ENCODE data around the gene PARD3. TPM values are rescaled to one million over a fixed set of nuclear protein-coding genes. Genes with fewer than 3 reads are reported as not detected.

PARD3 gene
- total RNA-seq, 1 experiment from 2014 or later, result 154 TPM

DNA sequence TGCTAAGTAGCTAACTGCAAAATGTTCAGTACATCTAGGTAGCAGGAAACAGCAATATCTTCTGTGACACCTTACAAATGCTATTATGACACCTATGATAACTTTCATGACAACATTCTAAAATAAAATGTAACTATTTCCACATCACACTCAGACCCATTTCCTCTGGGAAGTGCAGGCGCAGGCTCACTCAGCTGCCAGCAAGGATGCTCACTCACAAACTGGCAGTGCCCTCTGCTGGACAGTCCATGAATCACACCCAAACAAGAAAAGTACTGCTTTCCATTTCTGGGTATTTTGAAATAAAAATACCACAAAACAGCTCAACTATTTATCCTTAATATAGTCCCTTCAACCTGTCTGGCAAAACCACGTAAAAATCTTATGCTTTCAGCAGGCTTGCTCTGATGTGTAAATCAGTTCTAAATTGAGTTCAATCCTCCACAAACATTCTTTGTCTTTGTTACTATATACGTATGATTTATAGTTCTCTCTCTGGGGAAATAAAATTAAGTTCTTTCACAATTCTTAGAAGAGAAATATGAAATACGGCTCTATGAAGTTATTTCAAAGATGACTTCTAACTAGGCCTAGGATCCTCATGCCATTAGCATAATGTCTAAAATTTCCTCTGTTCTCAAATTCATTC, 176.6 kb downstream of the PARD3 start:
- H3F3A ChIP-seq (ENCODE audit: low read length, unreplicated experiment), result no peaks in the 10 kb centered on the region
- DNase-seq (peak; percentile 99), ATAC-seq (peak; percentile 75)
- no peak overlapping the region for H3K27ac ChIP-seq (ENCODE audit: low read length)
- ChIA-PET POLR2A (ENCODE audit: unreplicated experiment) (interaction anchor here (0.8 kb wide), 1 partner anchor 114 kb away, joined by 7 read pairs; no protein-coding TSS in a partner anchor), CTCF (interaction anchor here (0.5 to 1.8 kb wide), 25 partner anchors 8 to 1445 kb away, joined by 3 to 19 read pairs (median 4); partner anchors contain the start of gene NRP1)
- H4K20me1 ChIP-seq (ENCODE audit: low read length), result no peaks in the 10 kb centered on the region
- H3K9me2 ChIP-seq (replicated peaks; ENCODE audit: low read length), result no peaks in the 10 kb centered on the region
- H3K9ac ChIP-seq (ENCODE audit: low read length), result 0 out of 2 replicates have a peak overlapping the region, but pooled peaks have one; percentile 0
- peaks cover 53% of the 10 kb centered on the region for H3K79me2 ChIP-seq (ENCODE audit: low read length)
- no peaks in the 10 kb centered on the region for H3K27me3 ChIP-seq (ENCODE audit: low read length)
- H3K9me3 ChIP-seq (ENCODE audit: low read length), result no peaks in the 10 kb centered on the region
- peak overlapping the region; percentile 3; the same call in 1 of the 2 replicates for H3K4me2 ChIP-seq (ENCODE audit: low read length)
- H2AFZ ChIP-seq (ENCODE audit: low read length), result no peak overlapping the region
- TF ChIP-seq EZH2phosphoT487 (IDR thresholded peaks at IDR 0.05; ENCODE audit: borderline replicate concordance, low read length) (no peak), EZH2 (IDR thresholded peaks at IDR 0.05; ENCODE audit: low read length, unreplicated experiment) (no peak)
- TF ChIP-seq, protein P1, sequence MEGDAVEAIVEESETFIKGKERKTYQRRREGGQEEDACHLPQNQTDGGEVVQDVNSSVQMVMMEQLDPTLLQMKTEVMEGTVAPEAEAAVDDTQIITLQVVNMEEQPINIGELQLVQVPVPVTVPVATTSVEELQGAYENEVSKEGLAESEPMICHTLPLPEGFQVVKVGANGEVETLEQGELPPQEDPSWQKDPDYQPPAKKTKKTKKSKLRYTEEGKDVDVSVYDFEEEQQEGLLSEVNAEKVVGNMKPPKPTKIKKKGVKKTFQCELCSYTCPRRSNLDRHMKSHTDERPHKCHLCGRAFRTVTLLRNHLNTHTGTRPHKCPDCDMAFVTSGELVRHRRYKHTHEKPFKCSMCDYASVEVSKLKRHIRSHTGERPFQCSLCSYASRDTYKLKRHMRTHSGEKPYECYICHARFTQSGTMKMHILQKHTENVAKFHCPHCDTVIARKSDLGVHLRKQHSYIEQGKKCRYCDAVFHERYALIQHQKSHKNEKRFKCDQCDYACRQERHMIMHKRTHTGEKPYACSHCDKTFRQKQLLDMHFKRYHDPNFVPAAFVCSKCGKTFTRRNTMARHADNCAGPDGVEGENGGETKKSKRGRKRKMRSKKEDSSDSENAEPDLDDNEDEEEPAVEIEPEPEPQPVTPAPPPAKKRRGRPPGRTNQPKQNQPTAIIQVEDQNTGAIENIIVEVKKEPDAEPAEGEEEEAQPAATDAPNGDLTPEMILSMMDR (conservative IDR thresholded peaks at IDR 0.05; ENCODE audit: low read depth, low read length), result peak; percentile 100
- no peaks in the 10 kb centered on the region for H3K36me3 ChIP-seq (ENCODE audit: low read depth, low read length)
- H3K4me1 ChIP-seq (ENCODE audit: insufficient read depth, low read length), result peaks cover 18% of the 10 kb centered on the region
- H3K4me3 ChIP-seq (ENCODE audit: low read length), result no peak overlapping the region
- intact Hi-C loops (cut with micrococcal nuclease), result loop anchor here (1.0 to 10.0 kb wide), 15 partner anchors 58 to 1445 kb away; no protein-coding TSS in a partner anchor
- BruUV-seq (replicated peaks), result no TSS peak

DNA sequence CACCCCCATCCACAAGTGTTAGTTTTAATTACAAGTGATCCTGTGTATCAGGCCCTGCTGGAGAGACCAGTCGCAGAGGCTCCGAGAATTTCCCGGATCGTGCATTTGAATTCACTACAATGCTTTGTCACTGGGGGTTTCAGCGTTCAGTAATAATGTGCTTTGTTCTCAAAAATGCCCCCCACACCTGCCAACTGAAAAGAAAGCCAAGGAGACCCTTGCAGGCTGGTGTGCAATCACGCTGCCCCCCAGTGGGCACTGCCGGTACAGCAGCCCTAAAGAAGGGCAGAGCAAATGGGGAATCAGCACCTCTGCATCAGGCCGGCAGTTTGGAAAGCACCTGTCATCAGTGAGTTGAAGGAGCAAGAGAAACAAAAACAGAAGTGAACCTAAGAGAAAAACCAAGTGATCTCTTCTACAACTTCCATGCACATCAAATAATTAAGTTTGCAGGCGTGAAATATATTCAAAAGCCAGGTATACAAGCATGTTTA, 177.6 kb downstream of the PARD3 start:
- no TSS peak for BruUV-seq (replicated peaks)
- CTCF ChIA-PET, result interaction anchor here (0.5 to 1.8 kb wide), 8 partner anchors 57 to 1303 kb away, joined by 3 to 19 read pairs (median 7); partner anchors contain the start of gene NRP1
- TF ChIP-seq, protein P1 (conservative IDR thresholded peaks at IDR 0.05; ENCODE audit: low read depth, low read length), result peak; percentile 100
- no peak for TF ChIP-seq EZH2 (IDR thresholded peaks at IDR 0.05; ENCODE audit: low read length, unreplicated experiment)

More for the DNA sequence above, 177.6 kb downstream of the PARD3 start:
- 0 out of 2 replicates have a peak overlapping the region, but pooled peaks have one; percentile 0 for H3K9ac ChIP-seq (ENCODE audit: low read length)
- H3K27me3 ChIP-seq (ENCODE audit: low read length), result no peaks in the 10 kb centered on the region
- peaks cover 18% of the 10 kb centered on the region for H3K4me1 ChIP-seq (ENCODE audit: insufficient read depth, low read length)
- H3K4me3 ChIP-seq (ENCODE audit: low read length), result no peak overlapping the region
- H3F3A ChIP-seq (ENCODE audit: low read length, unreplicated experiment), result no peaks in the 10 kb centered on the region
- H4K20me1 ChIP-seq (ENCODE audit: low read length), result no peaks in the 10 kb centered on the region
- no peaks in the 10 kb centered on the region for H3K9me3 ChIP-seq (ENCODE audit: low read length)
- H2AFZ ChIP-seq (ENCODE audit: low read length), result no peak overlapping the region
- H3K36me3 ChIP-seq (ENCODE audit: low read depth, low read length), result no peaks in the 10 kb centered on the region
- peak; percentile 48 for ATAC-seq
- DNase-seq, result peak; percentile 91
- intact Hi-C loops (cut with micrococcal nuclease), result loop anchor here (5.0 to 10.0 kb wide), 3 partner anchors 155 to 450 kb away; no protein-coding TSS in a partner anchor
- H3K79me2 ChIP-seq (ENCODE audit: low read length), result peaks cover 43% of the 10 kb centered on the region
- H3K27ac ChIP-seq (ENCODE audit: low read length), result no peak overlapping the region
- H3K4me2 ChIP-seq (ENCODE audit: low read length), result peak overlapping the region; percentile 3; the same call in 1 of the 2 replicates
- no peaks in the 10 kb centered on the region for H3K9me2 ChIP-seq (replicated peaks; ENCODE audit: low read length)
- POLR2A ChIA-PET (ENCODE audit: unreplicated experiment), result no interaction called here
